ENCODE results near the gene FNDC3B. TPM values are rescaled to one million over a fixed set of nuclear protein-coding genes. Genes with fewer than 3 reads are reported as not detected.

Gene FNDC3B
- total RNA-seq, 1 donor from 2014 or later, result 19.3 TPM

GRCh38 chr3:172056416-172056815 lies 17.0 kb downstream of the FNDC3B start:
- no peak for DNase-seq

- no peak for DNase-seq
These were observed 17.7 kb downstream of the FNDC3B start for GRCh38 chr3:172057059-172057458.

GRCh38 chr3:172057624-172058327 lies 18.4 kb downstream of the FNDC3B start:
- DNase-seq, result no peak

GRCh38 chr3:172059532-172059931 lies 20.2 kb downstream of the FNDC3B start:
- no peak for DNase-seq

- DNase-seq, result no peak
These were observed 20.9 kb downstream of the FNDC3B start for GRCh38 chr3:172060234-172060633.

GRCh38 chr3:172061724-172062184 lies 22.4 kb downstream of the FNDC3B start:
- no peak for DNase-seq

GRCh38 chr3:172062761-172063160 lies 23.4 kb downstream of the FNDC3B start:
- no peak for DNase-seq

- no peak for DNase-seq
These were observed 24.4 kb downstream of the FNDC3B start for GRCh38 chr3:172063456-172064432.

GRCh38 chr3:172065527-172065926 lies 26.1 kb downstream of the FNDC3B start:
- no peak for DNase-seq

- DNase-seq, result no peak
These were observed 26.8 kb downstream of the FNDC3B start for GRCh38 chr3:172065967-172066762.

- no peak for DNase-seq
These were observed 27.8 kb downstream of the FNDC3B start for GRCh38 chr3:172066880-172067796.

GRCh38 chr3:172067837-172068440 lies 28.6 kb downstream of the FNDC3B start:
- DNase-seq, result no peak

GRCh38 chr3:172068977-172069376 lies 29.6 kb downstream of the FNDC3B start:
- DNase-seq, result no peak

- no peak for DNase-seq
These were observed 30.1 kb downstream of the FNDC3B start for GRCh38 chr3:172069478-172069877.

GRCh38 chr3:172070269-172070668 lies 30.9 kb downstream of the FNDC3B start:
- DNase-seq, result no peak

GRCh38 chr3:172070802-172071201 lies 31.4 kb downstream of the FNDC3B start:
- no peak for DNase-seq

GRCh38 chr3:172071780-172072330 lies 32.5 kb downstream of the FNDC3B start:
- DNase-seq, result no peak

GRCh38 chr3:172072543-172072942 lies 33.2 kb downstream of the FNDC3B start:
- DNase-seq, result no peak

GRCh38 chr3:172073262-172073915 lies 34.0 kb downstream of the FNDC3B start:
- no peak for DNase-seq

GRCh38 chr3:172074032-172074431 lies 34.7 kb downstream of the FNDC3B start:
- no peak for DNase-seq
